Skeletal muscle tissue (tissue), 4 donors: Measurements from ENCODE around the gene PLEKHA7. TPM values are rescaled to one million over a fixed set of nuclear protein-coding genes. Genes with fewer than 3 reads are reported as not detected.
A peak's percentile ranks its signal among the peaks of the same experiment; 100 is the strongest.

Experiments used
- H3K27ac ChIP-seq: one replicate; pipeline ENCODE4 v1.7.0; 2013; ENCODE audit warnings: mild to moderate bottlenecking, low read depth, low read length, inconsistent platforms
- H3K27me3 ChIP-seq, 3 donors: one replicate each; pipeline ENCODE4 v1.7.0; 2013; ENCODE audit warnings: low read length in 3 of 3; ENCODE audit not compliant: control insufficient read depth in 3 of 3, insufficient read depth in 3 of 3
- H3K36me3 ChIP-seq, 3 donors: one replicate each; pipeline ENCODE4 v1.7.0; 2013; ENCODE audit warnings: low read length in 3 of 3; ENCODE audit not compliant: control insufficient read depth in 3 of 3, insufficient read depth in 3 of 3
- H3K4me1 ChIP-seq, 3 donors: one replicate each; pipeline ENCODE4 v1.7.0; 2013; ENCODE audit warnings: low read length in 3 of 3, mild to moderate bottlenecking in 3 of 3; ENCODE audit not compliant: control insufficient read depth in 3 of 3, insufficient read depth in 3 of 3
- H3K4me3 ChIP-seq, 3 donors: one replicate each; pipeline ENCODE4 v1.7.0; 2013; ENCODE audit warnings: low read length in 3 of 3
- H3K9ac ChIP-seq, 3 donors: one replicate each; pipeline ENCODE4 v1.7.0; 2013; ENCODE audit warnings: low read length in 3 of 3, mild to moderate bottlenecking in 3 of 3, moderate library complexity in 2 of 3, low read depth in 1 of 3
- H3K9me3 ChIP-seq, 3 donors: one replicate each; pipeline ENCODE4 v1.7.0; 2013; ENCODE audit warnings: low read length in 3 of 3; ENCODE audit not compliant: control insufficient read depth in 3 of 3
- total RNA-seq: library from RNA; depleted of rRNA; stranded (reverse); fragments of >200 nt; gene quantifications from one replicate; pipeline ENCODE4 v1.2.3, GENCODE V29; 2014
- donor health status: Osteomylitis.

Gene PLEKHA7
- total RNA-seq, 1 donor from 2014 or later, result 5.2 TPM

DNA sequence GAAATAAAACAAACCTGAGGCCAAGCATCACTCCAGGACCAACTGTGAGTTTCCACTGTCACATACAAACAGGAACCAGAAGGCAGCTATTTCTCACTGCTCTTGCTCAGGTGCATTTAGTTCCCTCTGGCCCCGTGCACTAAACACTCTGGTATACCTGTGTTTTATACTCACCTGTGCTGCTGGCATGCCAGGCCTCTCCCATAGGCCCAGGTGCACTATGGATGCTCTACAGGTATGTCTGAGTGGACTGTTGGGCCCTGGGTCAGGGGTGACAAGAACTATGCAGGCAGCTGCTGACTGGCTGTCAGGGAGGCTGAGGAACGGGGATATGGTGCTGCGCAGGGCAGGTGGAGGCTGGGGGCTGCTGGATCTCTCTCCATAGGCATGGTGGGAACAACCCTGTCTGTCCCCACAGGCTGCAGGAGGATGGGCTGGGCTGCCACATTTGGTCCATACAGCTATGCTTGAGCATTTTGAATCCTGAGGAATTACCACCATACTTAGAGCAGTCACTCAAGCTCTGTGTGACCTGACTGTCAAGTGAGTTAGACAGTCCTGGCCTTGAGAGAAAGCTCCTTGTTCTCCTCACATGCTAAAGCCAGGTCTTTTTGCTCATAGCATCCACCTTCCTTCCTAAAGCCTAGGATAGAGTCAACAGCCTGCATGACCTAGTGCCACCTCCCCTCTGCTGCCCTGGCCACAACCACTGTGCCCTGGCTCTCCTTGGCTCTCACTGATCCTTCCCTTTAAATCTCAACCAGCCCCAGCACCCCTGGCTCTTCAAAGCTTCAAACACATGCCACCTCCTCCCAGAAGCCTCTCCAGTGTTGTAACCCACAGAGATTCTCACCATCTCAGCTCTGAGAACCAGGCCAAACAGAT, 202.8 kb downstream of the PLEKHA7 start:
- Histone ChIP-seq H3K4me1 (peaks cover 16 to 35% (median 24%) of the 10 kb centered on the region in 3 donors), H3K4me3 (no peak overlapping the region), H3K9ac (no peak overlapping the region), H3K27ac (no peak overlapping the region), H3K36me3 (peaks cover 0 to 4% (median 0%) of the 10 kb centered on the region in 3 donors), H3K9me3 (no peaks in the 10 kb centered on the region), H3K27me3 (no peaks in the 10 kb centered on the region)

GRCh38 chr11:16809886-16810668, 204.1 kb downstream of the PLEKHA7 start:
- no peak overlapping the region for H3K4me3 ChIP-seq
- H3K4me1 ChIP-seq, result peaks cover 18 to 32% (median 24%) of the 10 kb centered on the region in 3 donors
- no peaks in the 10 kb centered on the region for H3K27me3 ChIP-seq
- H3K9me3 ChIP-seq, result no peaks in the 10 kb centered on the region
- H3K27ac ChIP-seq, result no peak overlapping the region
- H3K9ac ChIP-seq, result no peak overlapping the region
- peaks cover 0 to 4% (median 0%) of the 10 kb centered on the region in 3 donors for H3K36me3 ChIP-seq

- Histone ChIP-seq H3K4me3 (no peak overlapping the region), H3K9me3 (no peaks in the 10 kb centered on the region), H3K9ac (no peak overlapping the region), H3K36me3 (no peaks in the 10 kb centered on the region), H3K4me1 (peaks cover 17 to 38% (median 32%) of the 10 kb centered on the region in 3 donors), H3K27ac (no peak overlapping the region), H3K27me3 (no peaks in the 10 kb centered on the region)
These were observed 206.9 kb downstream of the PLEKHA7 start for GRCh38 chr11:16807306-16807705.

- Histone ChIP-seq H3K4me1 (peaks cover 17 to 38% (median 32%) of the 10 kb centered on the region in 3 donors), H3K27me3 (no peaks in the 10 kb centered on the region)
These were observed 207.4 kb downstream of the PLEKHA7 start for GRCh38 chr11:16806791-16807190.

GRCh38 chr11:16805938-16806337, 208.3 kb downstream of the PLEKHA7 start:
- H3K9me3 ChIP-seq, result no peaks in the 10 kb centered on the region
- H3K36me3 ChIP-seq, result no peaks in the 10 kb centered on the region
- no peak overlapping the region for H3K9ac ChIP-seq
- H3K27me3 ChIP-seq, result no peaks in the 10 kb centered on the region
- H3K4me1 ChIP-seq, result peaks cover 17 to 38% (median 34%) of the 10 kb centered on the region in 3 donors
- no peak overlapping the region for H3K27ac ChIP-seq
- H3K4me3 ChIP-seq, result no peak overlapping the region

More at GRCh38 chr11:16806791-16807190, 207.4 kb downstream of the PLEKHA7 start:
- no peaks in the 10 kb centered on the region for H3K36me3 ChIP-seq
- no peak overlapping the region for H3K4me3 ChIP-seq
- H3K9ac ChIP-seq, result peak overlapping the region in 1 of 3 donors; percentile 25
- H3K9me3 ChIP-seq, result no peaks in the 10 kb centered on the region
- no peak overlapping the region for H3K27ac ChIP-seq

GRCh38 chr11:16804104-16804947, 209.9 kb downstream of the PLEKHA7 start:
- Histone ChIP-seq H3K4me1 (peaks cover 17 to 32% (median 28%) of the 10 kb centered on the region in 3 donors), H3K36me3 (no peaks in the 10 kb centered on the region), H3K9ac (no peak overlapping the region), H3K9me3 (no peaks in the 10 kb centered on the region), H3K27ac (no peak overlapping the region), H3K4me3 (peak overlapping the region in 1 of 3 donors; percentile 37), H3K27me3 (no peaks in the 10 kb centered on the region)

DNA sequence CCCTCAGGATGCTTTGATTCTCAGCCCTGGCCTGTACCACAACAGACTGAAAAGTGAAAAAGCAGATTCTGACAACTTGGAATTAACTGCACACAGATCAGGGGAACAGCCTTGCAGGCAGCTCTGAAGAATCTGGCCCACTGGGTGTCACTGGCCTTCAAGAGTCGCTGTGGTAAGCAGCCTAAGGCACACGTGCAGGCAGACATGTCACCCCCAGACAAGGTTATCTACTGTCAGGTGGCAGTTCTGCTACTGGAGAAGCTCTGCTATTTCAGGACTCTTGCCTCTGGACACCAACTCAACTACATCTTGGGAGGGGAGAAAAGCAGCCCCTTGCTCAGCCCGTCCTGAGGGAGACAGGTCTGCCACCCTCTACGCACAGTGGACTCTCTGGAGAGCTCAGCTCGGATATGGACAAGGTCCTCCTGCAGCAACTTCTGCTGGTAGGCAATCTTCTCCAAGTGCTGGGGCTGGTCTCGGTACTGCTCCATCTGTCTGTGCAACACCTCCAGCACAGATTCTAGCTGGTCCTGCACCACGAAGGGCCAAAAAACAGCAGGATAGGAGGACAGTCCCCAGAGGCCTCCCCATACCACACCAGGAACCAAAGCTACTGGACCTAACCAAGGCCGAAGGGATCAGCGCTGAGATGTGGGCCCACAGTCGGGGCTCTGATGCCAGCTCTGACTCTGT, 212.8 kb downstream of the PLEKHA7 start:
- no peaks in the 10 kb centered on the region for H3K27me3 ChIP-seq
- H3K27ac ChIP-seq, result no peak overlapping the region
- H3K9me3 ChIP-seq, result no peaks in the 10 kb centered on the region
- H3K4me1 ChIP-seq, result peaks cover 10 to 23% (median 19%) of the 10 kb centered on the region in 3 donors
- H3K4me3 ChIP-seq, result no peak overlapping the region
- no peak overlapping the region for H3K9ac ChIP-seq
- no peaks in the 10 kb centered on the region for H3K36me3 ChIP-seq

- Histone ChIP-seq H3K27ac (no peak overlapping the region), H3K4me3 (no peak overlapping the region), H3K9me3 (no peaks in the 10 kb centered on the region), H3K27me3 (no peaks in the 10 kb centered on the region), H3K9ac (no peak overlapping the region), H3K36me3 (no peaks in the 10 kb centered on the region), H3K4me1 (peaks cover 4 to 17% (median 12%) of the 10 kb centered on the region in 3 donors)
These were observed 213.8 kb downstream of the PLEKHA7 start for GRCh38 chr11:16800382-16800781.

DNA sequence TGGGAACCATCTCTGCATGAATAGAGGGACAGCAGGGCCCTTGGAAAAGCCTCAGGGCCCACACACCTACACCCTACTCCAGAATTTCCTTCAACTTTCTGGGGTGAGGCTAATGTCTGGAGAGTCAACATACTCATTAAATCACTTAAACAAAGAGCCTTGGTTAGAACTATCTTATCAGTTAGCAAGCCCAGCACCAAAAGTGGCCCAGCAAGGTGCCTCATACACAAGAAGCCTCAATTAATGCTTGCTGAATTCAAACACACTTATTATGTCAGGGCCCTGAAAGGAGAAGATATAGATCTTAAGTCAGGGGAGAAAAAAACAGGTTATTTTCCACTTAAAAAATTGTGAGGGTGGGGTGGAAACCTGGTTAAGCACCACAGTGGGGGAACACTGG, 214.3 kb downstream of the PLEKHA7 start:
- Histone ChIP-seq H3K27ac (no peak overlapping the region), H3K9ac (no peak overlapping the region), H3K36me3 (no peaks in the 10 kb centered on the region), H3K4me1 (peaks cover 4 to 15% (median 12%) of the 10 kb centered on the region in 3 donors), H3K4me3 (no peak overlapping the region), H3K27me3 (no peaks in the 10 kb centered on the region), H3K9me3 (no peaks in the 10 kb centered on the region)
